OCI-LY7 (cell line): Measurements from ENCODE around the gene HSD17B11.

Experiments
- EZH2phosphoT487 ChIP-seq: fragments of 200-600 bp; sonication (generic); IDR thresholded peaks from 2 replicates; pipeline ENCODE4 v1.6.1; 2018; ENCODE audit warnings: low read depth, borderline replicate concordance, mild to moderate bottlenecking, mixed run types, antibody characterized with exemption, low read length, moderate library complexity, mixed read lengths
- TF ChIP-seq, protein P1 (sequence below): fragments of 200-600 bp; sonication (generic); conservative IDR thresholded peaks from 2 replicates; pipeline ENCODE4 v1.5.1; 2014; ENCODE audit warnings: mild to moderate bottlenecking, antibody characterized with exemption, low read length, moderate library complexity, mixed read lengths

DNA sequence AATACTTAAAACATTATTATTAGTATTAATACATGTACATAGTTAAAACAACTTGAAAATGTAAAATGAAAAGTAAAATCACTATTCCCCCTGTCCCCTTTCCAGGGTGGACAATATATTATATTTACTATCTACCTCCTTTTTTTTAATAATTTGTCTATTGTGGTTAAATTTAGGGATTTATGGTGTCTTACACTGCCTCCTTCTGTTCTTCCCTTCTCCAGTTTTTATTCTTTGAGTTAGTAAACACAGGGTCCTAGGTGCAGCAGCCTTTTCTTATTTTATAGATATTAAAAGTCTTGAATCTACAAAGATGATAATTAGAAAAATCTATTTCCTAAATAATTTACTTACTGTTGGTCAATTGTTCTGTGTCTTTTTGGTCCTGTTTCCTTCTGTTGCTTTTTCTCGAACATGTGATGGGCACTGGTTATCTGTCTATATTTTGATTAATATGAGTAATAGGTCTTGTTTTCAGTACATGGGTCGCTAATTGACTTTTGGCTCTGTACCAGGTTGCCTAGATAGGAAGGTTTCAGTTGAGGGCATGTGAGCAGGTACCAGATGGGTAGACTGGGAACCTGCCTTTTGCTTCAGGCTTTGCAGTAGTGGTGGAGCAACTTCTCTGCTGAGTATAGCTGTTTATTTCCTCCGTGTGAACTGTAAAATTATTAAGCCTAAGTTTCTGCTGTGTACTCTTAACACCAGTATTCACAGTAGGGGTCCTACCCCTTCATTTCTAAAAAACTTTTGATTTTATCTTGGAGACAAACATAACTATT, 32.5 kb upstream of the HSD17B11 start:
- TF ChIP-seq, protein P1, sequence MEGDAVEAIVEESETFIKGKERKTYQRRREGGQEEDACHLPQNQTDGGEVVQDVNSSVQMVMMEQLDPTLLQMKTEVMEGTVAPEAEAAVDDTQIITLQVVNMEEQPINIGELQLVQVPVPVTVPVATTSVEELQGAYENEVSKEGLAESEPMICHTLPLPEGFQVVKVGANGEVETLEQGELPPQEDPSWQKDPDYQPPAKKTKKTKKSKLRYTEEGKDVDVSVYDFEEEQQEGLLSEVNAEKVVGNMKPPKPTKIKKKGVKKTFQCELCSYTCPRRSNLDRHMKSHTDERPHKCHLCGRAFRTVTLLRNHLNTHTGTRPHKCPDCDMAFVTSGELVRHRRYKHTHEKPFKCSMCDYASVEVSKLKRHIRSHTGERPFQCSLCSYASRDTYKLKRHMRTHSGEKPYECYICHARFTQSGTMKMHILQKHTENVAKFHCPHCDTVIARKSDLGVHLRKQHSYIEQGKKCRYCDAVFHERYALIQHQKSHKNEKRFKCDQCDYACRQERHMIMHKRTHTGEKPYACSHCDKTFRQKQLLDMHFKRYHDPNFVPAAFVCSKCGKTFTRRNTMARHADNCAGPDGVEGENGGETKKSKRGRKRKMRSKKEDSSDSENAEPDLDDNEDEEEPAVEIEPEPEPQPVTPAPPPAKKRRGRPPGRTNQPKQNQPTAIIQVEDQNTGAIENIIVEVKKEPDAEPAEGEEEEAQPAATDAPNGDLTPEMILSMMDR, result no peak
- no peak for TF ChIP-seq EZH2phosphoT487
